MG63 (cell line): ENCODE results near the gene AKR1C4. TPM values are rescaled to one million over a fixed set of nuclear protein-coding genes. Genes with fewer than 3 reads are reported as not detected.
"Not testable (repeated sequence)": the region's sequence is repeated elsewhere in the genome, so short reads cannot be mapped to it uniquely, and the experiment has no call there.

Experiments used
- DNase-seq: peaks from one replicate; pipeline ENCODE4 v3.0.0-alpha.2; 2020
- H3K27me3 ChIP-seq: fragments of 250-450 bp; sonication (Bioruptor Pico); 2 replicates; pipeline ENCODE4 v1.5.1; 2020; ENCODE audit warnings: mild to moderate bottlenecking, moderate library complexity
- H3K36me3 ChIP-seq: fragments of 250-450 bp; sonication (Bioruptor Pico); 2 replicates; pipeline ENCODE4 v1.5.1; 2020; ENCODE audit warnings: mild to moderate bottlenecking, moderate library complexity
- H3K4me3 ChIP-seq: fragments of 250-450 bp; sonication (Bioruptor Pico); 2 replicates; pipeline ENCODE4 v1.5.1; 2020; ENCODE audit warnings: mild to moderate bottlenecking, moderate library complexity
- H3K9me3 ChIP-seq: fragments of 250-450 bp; sonication (Bioruptor Pico); 2 replicates; pipeline ENCODE4 v1.5.1; 2020; ENCODE audit warnings: mild to moderate bottlenecking, moderate library complexity
- total RNA-seq: library from RNA; depleted of rRNA; stranded (reverse); fragments of >200 nt; shearing (Covaris generic); gene quantifications from 2 replicates; pipeline ENCODE4 v1.2.3, GENCODE V29; 2014; ENCODE audit warnings: low replicate concordance; rRNA removed

Gene AKR1C4
- total RNA-seq, 1 experiment from 2014 or later = not detected

- Histone ChIP-seq H3K36me3 (no peaks in the 10 kb centered on the region), H3K9me3 (0 out of 2 replicates have a peak, but pooled peaks cover 2% of the 10 kb centered on the region), H3K4me3 (no peak overlapping the region), H3K27me3 (no peaks in the 10 kb centered on the region)
- DNase-seq = no peak
Measured at GRCh38 chr10:5243521-5243987, 46.9 kb downstream of the AKR1C4 start.

GRCh38 chr10:5252177-5253037, 55.8 kb downstream of the AKR1C4 start:
- DNase-seq = no peak
- Histone ChIP-seq H3K9me3 (no peaks in the 10 kb centered on the region), H3K4me3 (no peak overlapping the region), H3K27me3 (no peaks in the 10 kb centered on the region), H3K36me3 (no peaks in the 10 kb centered on the region)

- DNase-seq = no peak
- H3K9me3 ChIP-seq = no peaks in the 10 kb centered on the region
- H3K36me3 ChIP-seq = no peaks in the 10 kb centered on the region
- no peaks in the 10 kb centered on the region for H3K27me3 ChIP-seq
- H3K4me3 ChIP-seq = no peak overlapping the region
Measured at GRCh38 chr10:5254488-5254887, 57.9 kb downstream of the AKR1C4 start.

GRCh38 chr10:5257768-5258167, 61.1 kb downstream of the AKR1C4 start:
- H3K36me3 ChIP-seq, H3K4me3 ChIP-seq, DNase-seq, H3K27me3 ChIP-seq, H3K9me3 ChIP-seq: not testable (repeated sequence)

- DNase-seq = no peak
- no peaks in the 10 kb centered on the region for H3K36me3 ChIP-seq
- no peak overlapping the region for H3K4me3 ChIP-seq
- H3K27me3 ChIP-seq = no peaks in the 10 kb centered on the region
- H3K9me3 ChIP-seq = no peaks in the 10 kb centered on the region
Measured at GRCh38 chr10:5259132-5259951, 62.7 kb downstream of the AKR1C4 start.

- no peak for DNase-seq
- no peaks in the 10 kb centered on the region for H3K36me3 ChIP-seq
- H3K4me3 ChIP-seq = no peak overlapping the region
- no peaks in the 10 kb centered on the region for H3K9me3 ChIP-seq
- no peaks in the 10 kb centered on the region for H3K27me3 ChIP-seq
Measured at GRCh38 chr10:5259952-5260578, 63.4 kb downstream of the AKR1C4 start.

GRCh38 chr10:5260828-5261227, 64.2 kb downstream of the AKR1C4 start:
- H3K36me3 ChIP-seq = no peaks in the 10 kb centered on the region
- 0 out of 2 replicates have a peak, but pooled peaks cover 1% of the 10 kb centered on the region for H3K9me3 ChIP-seq
- no peaks in the 10 kb centered on the region for H3K27me3 ChIP-seq

GRCh38 chr10:5265139-5265538, 68.5 kb downstream of the AKR1C4 start:
- no peak overlapping the region for H3K4me3 ChIP-seq
- H3K27me3 ChIP-seq = no peaks in the 10 kb centered on the region
- DNase-seq = no peak
- no peaks in the 10 kb centered on the region for H3K36me3 ChIP-seq
- peaks cover 21% of the 10 kb centered on the region for H3K9me3 ChIP-seq

More at GRCh38 chr10:5260828-5261227, 64.2 kb downstream of the AKR1C4 start:
- no peak for DNase-seq
- no peak overlapping the region for H3K4me3 ChIP-seq

- Histone ChIP-seq H3K9me3 (peaks cover 21% of the 10 kb centered on the region), H3K36me3 (no peaks in the 10 kb centered on the region), H3K4me3 (no peak overlapping the region), H3K27me3 (no peaks in the 10 kb centered on the region)
- DNase-seq = no peak
Measured at GRCh38 chr10:5266351-5266750, 69.7 kb downstream of the AKR1C4 start.

GRCh38 chr10:5266804-5267203, 70.2 kb downstream of the AKR1C4 start:
- no peak for DNase-seq
- no peaks in the 10 kb centered on the region for H3K27me3 ChIP-seq
- peaks cover 21% of the 10 kb centered on the region for H3K9me3 ChIP-seq
- no peaks in the 10 kb centered on the region for H3K36me3 ChIP-seq
- H3K4me3 ChIP-seq = no peak overlapping the region

GRCh38 chr10:5268234-5268633, 71.6 kb downstream of the AKR1C4 start:
- no peak for DNase-seq
- Histone ChIP-seq H3K36me3 (no peaks in the 10 kb centered on the region), H3K9me3 (peaks cover 21% of the 10 kb centered on the region), H3K4me3 (no peak overlapping the region), H3K27me3 (no peaks in the 10 kb centered on the region)

Other genes starting within 250 kb of the AKR1C4 start
- gene AKR1C1, start 233.4 kb upstream of the AKR1C4 start, total RNA-seq = 5.2 and 74.0 TPM in 2 replicates
- gene AKR1C2, start 193.0 kb upstream of the AKR1C4 start, total RNA-seq = 0.94 and 2.5 TPM in 2 replicates
- 8.7 and 11.3 TPM in 2 replicates for gene AKR1C3, start 102.4 kb upstream of the AKR1C4 start, total RNA-seq
- not detected in 2 replicates for gene AKR1C8, start 11.7 kb upstream of the AKR1C4 start, total RNA-seq
- not detected in 2 replicates for gene UCN3, start 168.1 kb downstream of the AKR1C4 start, total RNA-seq
- gene TUBAL3, start 208.0 kb downstream of the AKR1C4 start, total RNA-seq = not detected in 2 replicates
- 9.3 and 18.4 TPM in 2 replicates for gene NET1, start 215.7 kb downstream of the AKR1C4 start, total RNA-seq